Measurements from ENCODE around the gene TMEM131. TPM values are rescaled to one million over a fixed set of nuclear protein-coding genes. Genes with fewer than 3 reads are reported as not detected.
"Not testable (repeated sequence)": the region's sequence is repeated elsewhere in the genome, so short reads cannot be mapped to it uniquely, and the experiment has no call there.

The TMEM131 gene
- total RNA-seq, 1 donor from 2014 or later, result 59.4 TPM

- H3K4me1 ChIP-seq, result no peaks in the 10 kb centered on the region
- no peak overlapping the region for H3K27ac ChIP-seq
- no peaks in the 10 kb centered on the region for H3K9me3 Mint-ChIP-seq
- no peak overlapping the region for H3K4me3 Mint-ChIP-seq
- no peaks in the 10 kb centered on the region for H3K27me3 ChIP-seq
- no peak overlapping the region for H2AFZ ChIP-seq (replicated peaks)
- DNase-seq (ENCODE audit: low spot score), result no peak
- H3K4me3 ChIP-seq, result no peak overlapping the region
- no peaks in the 10 kb centered on the region for H3F3A ChIP-seq (ENCODE audit: low read depth)
- peaks cover 12% of the 10 kb centered on the region for H3K36me3 Mint-ChIP-seq
- no peaks in the 10 kb centered on the region for H3K36me3 ChIP-seq
- H3K79me2 ChIP-seq (ENCODE audit: low read depth), result no peaks in the 10 kb centered on the region
- H3K4me2 ChIP-seq, result no peak overlapping the region
- H3K27me3 Mint-ChIP-seq (ENCODE audit: insufficient read depth, low read depth), result no peaks in the 10 kb centered on the region
- TF ChIP-seq EZH2 (IDR thresholded peaks at IDR 0.05), result no peak
- TF ChIP-seq CTCF (IDR thresholded peaks at IDR 0.05), result no peak
- no peak for TF ChIP-seq EZH2phosphoT487 (IDR thresholded peaks at IDR 0.05)
- no peaks in the 10 kb centered on the region for H3K9me3 ChIP-seq (ENCODE audit: low read depth)
- H4K20me1 ChIP-seq (ENCODE audit: low read depth), result no peaks in the 10 kb centered on the region
- H3K4me1 Mint-ChIP-seq, result no peaks in the 10 kb centered on the region
- H3K9ac ChIP-seq, result no peak overlapping the region
- no peak overlapping the region for H3K27ac Mint-ChIP-seq
These were observed 161.1 kb downstream of the TMEM131 start for GRCh38 chr2:97834610-97835009.

- H3K79me2 ChIP-seq (ENCODE audit: low read depth), result no peaks in the 10 kb centered on the region
- no peaks in the 10 kb centered on the region for H3K9me3 Mint-ChIP-seq
- peaks cover 5% of the 10 kb centered on the region for H3F3A ChIP-seq (ENCODE audit: low read depth)
- no peak overlapping the region for H3K9ac ChIP-seq
- H2AFZ ChIP-seq (replicated peaks), result no peak overlapping the region
- no peaks in the 10 kb centered on the region for H3K4me1 Mint-ChIP-seq
- no peak overlapping the region for H3K27ac ChIP-seq
- DNase-seq (ENCODE audit: low spot score), result no peak
- no peak overlapping the region for H3K4me3 Mint-ChIP-seq
- H3K4me3 ChIP-seq, result no peak overlapping the region
- no peaks in the 10 kb centered on the region for H3K36me3 ChIP-seq
- H3K9me3 ChIP-seq (ENCODE audit: low read depth), result no peaks in the 10 kb centered on the region
- no peaks in the 10 kb centered on the region for H3K27me3 Mint-ChIP-seq (ENCODE audit: insufficient read depth, low read depth)
- no peak overlapping the region for H3K4me2 ChIP-seq
- H3K4me1 ChIP-seq, result peaks cover 9% of the 10 kb centered on the region
- no peak overlapping the region for H3K27ac Mint-ChIP-seq
- no peaks in the 10 kb centered on the region for H3K27me3 ChIP-seq
- TF ChIP-seq EZH2 (IDR thresholded peaks at IDR 0.05), result no peak
- no peak for TF ChIP-seq CTCF (IDR thresholded peaks at IDR 0.05)
- no peak for TF ChIP-seq EZH2phosphoT487 (IDR thresholded peaks at IDR 0.05)
- no peaks in the 10 kb centered on the region for H4K20me1 ChIP-seq (ENCODE audit: low read depth)
- peaks cover 9% of the 10 kb centered on the region for H3K36me3 Mint-ChIP-seq
These were observed 164.6 kb downstream of the TMEM131 start for GRCh38 chr2:97831121-97831520.

DNA sequence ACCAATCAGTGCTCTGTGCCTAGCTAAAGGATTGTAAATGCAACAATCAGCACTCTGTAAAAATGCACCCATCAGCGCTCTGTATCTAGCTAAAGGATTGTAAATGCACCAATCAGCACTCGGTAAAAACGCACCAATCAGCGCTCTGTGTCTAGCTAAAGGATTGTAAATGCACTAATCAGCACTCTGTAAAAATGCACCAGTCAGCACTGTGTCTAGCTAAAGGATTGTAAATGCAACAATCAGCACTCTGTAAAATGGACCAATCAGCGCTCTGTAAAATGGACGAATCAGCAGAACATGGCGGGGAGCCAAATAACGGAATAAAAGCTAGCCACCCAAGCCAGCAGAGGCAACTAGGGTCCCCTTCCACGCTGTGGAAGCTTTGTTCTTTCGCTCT lies 166.5 kb downstream of the TMEM131 start:
- H3K9me3 ChIP-seq (ENCODE audit: low read depth); H3K36me3 ChIP-seq; H3K27ac Mint-ChIP-seq; H3K9ac ChIP-seq; H3K4me3 ChIP-seq; H3K27me3 ChIP-seq; H4K20me1 ChIP-seq (ENCODE audit: low read depth); H3K79me2 ChIP-seq (ENCODE audit: low read depth); H3K27me3 Mint-ChIP-seq (ENCODE audit: insufficient read depth, low read depth); H3K4me1 ChIP-seq; H3K4me2 ChIP-seq; H2AFZ ChIP-seq (replicated peaks); H3K4me3 Mint-ChIP-seq; H3K27ac ChIP-seq; H3F3A ChIP-seq (ENCODE audit: low read depth); DNase-seq (ENCODE audit: low spot score); H3K4me1 Mint-ChIP-seq; H3K9me3 Mint-ChIP-seq: not testable (repeated sequence)
- peaks cover 13% of the 10 kb centered on the region for H3K36me3 Mint-ChIP-seq

DNA sequence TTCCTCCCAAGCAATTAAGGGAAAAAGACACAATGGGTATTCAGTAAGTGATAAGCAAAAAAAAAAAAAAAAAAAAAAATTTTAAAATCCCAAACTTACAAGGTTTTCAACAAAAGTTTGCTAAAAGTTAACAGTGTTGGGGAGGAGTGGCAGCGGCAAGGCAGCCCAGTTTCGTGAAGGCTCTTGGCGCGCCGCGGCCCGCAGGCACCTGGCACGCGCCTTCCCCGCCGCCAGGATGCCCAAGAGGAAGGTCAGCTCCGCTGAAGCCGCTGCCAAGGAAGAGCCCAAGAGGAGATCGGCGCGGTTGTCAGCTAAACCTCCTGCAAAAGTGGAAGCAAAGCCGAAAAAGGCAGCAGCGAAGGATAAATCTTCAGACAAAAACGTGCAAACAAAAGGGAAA lies 168.7 kb downstream of the TMEM131 start:
- not testable (repeated sequence) for H3K4me1 ChIP-seq; H3K4me3 Mint-ChIP-seq; DNase-seq (ENCODE audit: low spot score)

DNA sequence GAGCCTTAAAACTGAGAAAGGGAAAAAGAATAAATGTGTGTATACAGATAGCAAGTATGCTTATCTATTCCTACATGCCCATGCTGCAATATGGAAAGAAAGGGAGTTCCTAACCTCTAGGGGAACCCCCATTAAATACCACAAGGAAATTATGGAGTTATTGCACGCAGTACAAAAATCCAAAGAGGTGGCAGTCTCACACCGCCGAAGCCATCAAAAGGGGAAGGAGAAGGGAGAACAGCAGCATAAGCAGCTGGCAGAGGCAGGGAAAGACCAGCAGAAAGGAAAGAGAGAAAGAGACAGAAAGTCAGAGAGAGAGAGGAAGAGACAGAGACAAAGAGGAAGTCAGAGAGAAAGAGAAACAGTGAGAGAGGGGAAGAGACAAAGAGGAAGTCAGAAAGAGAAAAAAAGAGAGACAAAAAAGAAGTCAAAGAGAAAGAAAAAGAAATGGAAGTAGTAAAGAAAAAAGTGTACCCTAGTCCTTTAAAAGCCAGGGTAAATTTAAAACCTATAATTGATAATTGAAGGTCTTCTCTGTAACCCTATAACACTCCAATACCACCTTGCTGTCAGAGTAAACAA lies 169.4 kb downstream of the TMEM131 start:
- not testable (repeated sequence) for H3K36me3 ChIP-seq; H3K4me1 ChIP-seq; H3K4me3 Mint-ChIP-seq; H3K4me2 ChIP-seq; H3K4me1 Mint-ChIP-seq; H3K27ac ChIP-seq; H3K9me3 Mint-ChIP-seq; DNase-seq (ENCODE audit: low spot score); H3K27ac Mint-ChIP-seq; H2AFZ ChIP-seq (replicated peaks); H3K4me3 ChIP-seq; H3F3A ChIP-seq (ENCODE audit: low read depth); H3K9me3 ChIP-seq (ENCODE audit: low read depth); H3K27me3 ChIP-seq; H3K9ac ChIP-seq; H3K79me2 ChIP-seq (ENCODE audit: low read depth); H3K27me3 Mint-ChIP-seq (ENCODE audit: insufficient read depth, low read depth); H4K20me1 ChIP-seq (ENCODE audit: low read depth)
- peaks cover 21% of the 10 kb centered on the region for H3K36me3 Mint-ChIP-seq

More for the DNA sequence above, 168.7 kb downstream of the TMEM131 start:
- not testable (repeated sequence) for H3K9me3 ChIP-seq (ENCODE audit: low read depth); H3K4me3 ChIP-seq; H3K79me2 ChIP-seq (ENCODE audit: low read depth); H3K9ac ChIP-seq; H2AFZ ChIP-seq (replicated peaks); H3K9me3 Mint-ChIP-seq; H3K27me3 Mint-ChIP-seq (ENCODE audit: insufficient read depth, low read depth); H3K27ac Mint-ChIP-seq; H4K20me1 ChIP-seq (ENCODE audit: low read depth); H3K36me3 ChIP-seq; H3K4me1 Mint-ChIP-seq; H3F3A ChIP-seq (ENCODE audit: low read depth); H3K27ac ChIP-seq; H3K27me3 ChIP-seq
- H3K4me2 ChIP-seq, result peak overlapping the region; percentile 6
- peaks cover 17% of the 10 kb centered on the region for H3K36me3 Mint-ChIP-seq

- not testable (repeated sequence) for H3F3A ChIP-seq (ENCODE audit: low read depth); H3K9me3 ChIP-seq (ENCODE audit: low read depth); H3K4me1 ChIP-seq; H3K27me3 Mint-ChIP-seq (ENCODE audit: insufficient read depth, low read depth); H3K4me2 ChIP-seq; H2AFZ ChIP-seq (replicated peaks); H3K9ac ChIP-seq; H3K4me1 Mint-ChIP-seq; H3K27ac Mint-ChIP-seq; H3K27me3 ChIP-seq; H3K4me3 Mint-ChIP-seq; H3K79me2 ChIP-seq (ENCODE audit: low read depth); H3K4me3 ChIP-seq; DNase-seq (ENCODE audit: low spot score); H3K9me3 Mint-ChIP-seq; H4K20me1 ChIP-seq (ENCODE audit: low read depth); H3K27ac ChIP-seq; H3K36me3 ChIP-seq
- H3K36me3 Mint-ChIP-seq, result peaks cover 16% of the 10 kb centered on the region
These were observed 171.7 kb downstream of the TMEM131 start for GRCh38 chr2:97824011-97824410.

DNA sequence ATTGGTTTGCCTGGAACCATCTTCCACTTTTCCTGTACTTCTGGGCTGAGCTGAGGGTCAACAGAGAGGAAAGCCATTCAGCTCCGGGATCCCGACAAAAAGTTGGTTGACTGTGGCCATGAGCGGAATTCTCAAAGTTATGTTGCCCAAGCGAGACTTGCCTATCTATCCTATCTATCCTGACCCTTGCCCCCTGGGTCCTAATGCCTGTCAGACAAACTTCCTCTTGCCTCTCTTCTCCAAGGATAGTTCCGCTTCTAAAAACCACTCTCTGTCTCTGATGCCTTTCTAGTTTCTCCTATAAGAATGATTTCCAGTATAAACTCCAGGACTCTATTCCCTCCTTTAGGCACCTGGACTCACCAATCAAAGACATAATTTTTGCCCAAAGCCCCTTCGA lies 173.9 kb downstream of the TMEM131 start:
- not testable (repeated sequence) for H3K27me3 Mint-ChIP-seq (ENCODE audit: insufficient read depth, low read depth); H2AFZ ChIP-seq (replicated peaks); H3K4me2 ChIP-seq; H3F3A ChIP-seq (ENCODE audit: low read depth); H3K4me1 Mint-ChIP-seq; H3K4me3 Mint-ChIP-seq; H3K27ac ChIP-seq; H3K4me1 ChIP-seq; H3K9me3 ChIP-seq (ENCODE audit: low read depth); H3K4me3 ChIP-seq; DNase-seq (ENCODE audit: low spot score); H3K9me3 Mint-ChIP-seq; H3K27me3 ChIP-seq; H4K20me1 ChIP-seq (ENCODE audit: low read depth); H3K27ac Mint-ChIP-seq; H3K79me2 ChIP-seq (ENCODE audit: low read depth); H3K36me3 ChIP-seq; H3K9ac ChIP-seq
- H3K36me3 Mint-ChIP-seq, result peaks cover 19% of the 10 kb centered on the region
